Measurements from ENCODE around the gene MPZL1. TPM values are rescaled to one million over a fixed set of nuclear protein-coding genes. Genes with fewer than 3 reads are reported as not detected.

MPZL1 gene
- total RNA-seq, 1 experiment from 2014 or later, result 24.9 TPM

DNA sequence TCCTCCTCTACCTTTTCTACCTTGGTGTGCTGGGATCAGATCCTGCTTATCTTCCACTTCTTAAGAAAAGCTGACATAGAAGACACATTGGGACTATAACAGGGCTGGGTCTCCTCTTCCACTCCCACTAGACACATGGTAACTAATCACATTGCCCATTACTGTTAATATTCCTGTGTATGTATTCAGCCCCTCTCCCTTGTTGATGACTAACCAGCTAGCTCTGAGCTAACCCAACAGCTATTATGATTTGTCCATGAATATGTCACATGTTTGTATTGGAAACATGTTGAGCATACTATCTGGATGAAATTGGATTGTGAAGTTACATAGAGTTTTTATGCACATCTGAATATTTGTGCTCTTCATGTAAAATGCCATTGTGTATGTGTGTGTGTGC lies 52.9 kb downstream of the MPZL1 start:
- no peak overlapping the region for H3K4me2 ChIP-seq (ENCODE audit: low read depth, low read length, poor library complexity, severe bottlenecking)
- H2AFZ ChIP-seq (ENCODE audit: low read length), result no peak overlapping the region
- no peaks in the 10 kb centered on the region; the same call in 1 of the 2 replicates for H3K36me3 ChIP-seq (ENCODE audit: insufficient read depth, low read length)
- H3K4me1 ChIP-seq (ENCODE audit: low read length), result no peaks in the 10 kb centered on the region
- H3K79me2 ChIP-seq (ENCODE audit: low read length), result no peaks in the 10 kb centered on the region
- H4K20me1 ChIP-seq (ENCODE audit: insufficient read depth, low read depth, low read length), result no peaks in the 10 kb centered on the region
- H3K4me3 ChIP-seq (ENCODE audit: low read length), result no peak overlapping the region
- H3K27ac ChIP-seq (ENCODE audit: low read length), result no peak overlapping the region
- H3K27me3 ChIP-seq (ENCODE audit: low read length), result no peaks in the 10 kb centered on the region
- no peaks in the 10 kb centered on the region for H3K9me2 ChIP-seq (replicated peaks; ENCODE audit: insufficient read depth, low read length)
- H3K9me3 ChIP-seq (ENCODE audit: low read length), result no peaks in the 10 kb centered on the region
- no peak for DNase-seq
- H3K9ac ChIP-seq (ENCODE audit: low read length), result no peak overlapping the region

DNA sequence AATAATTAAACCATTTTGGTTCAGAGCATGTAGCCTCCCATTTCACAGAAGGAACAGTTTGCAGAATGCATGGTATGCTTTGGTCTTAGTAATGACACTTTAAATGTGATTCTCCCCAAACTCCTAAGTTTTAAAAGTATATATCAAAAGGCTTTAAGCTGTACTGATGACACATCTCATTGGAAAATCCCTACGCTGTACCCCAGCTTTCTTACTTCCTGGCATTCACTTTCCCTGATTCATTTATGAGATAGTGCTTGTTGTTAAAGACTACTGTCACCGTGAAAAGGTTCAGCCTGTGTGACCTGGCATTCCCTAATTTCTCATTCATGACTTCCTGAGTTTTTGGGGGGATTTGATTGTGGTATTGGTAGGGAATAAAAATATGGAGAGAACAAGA lies 53.4 kb downstream of the MPZL1 start:
- H3K4me2 ChIP-seq (ENCODE audit: low read depth, low read length, poor library complexity, severe bottlenecking), result no peak overlapping the region
- H4K20me1 ChIP-seq (ENCODE audit: insufficient read depth, low read depth, low read length), result no peaks in the 10 kb centered on the region
- H3K4me3 ChIP-seq (ENCODE audit: low read length), result no peak overlapping the region
- no peaks in the 10 kb centered on the region for H3K27me3 ChIP-seq (ENCODE audit: low read length)
- H3K9ac ChIP-seq (ENCODE audit: low read length), result no peak overlapping the region
- H3K4me1 ChIP-seq (ENCODE audit: low read length), result no peaks in the 10 kb centered on the region
- no peaks in the 10 kb centered on the region for H3K9me3 ChIP-seq (ENCODE audit: low read length)
- DNase-seq, result no peak
- no peak overlapping the region for H3K27ac ChIP-seq (ENCODE audit: low read length)
- H2AFZ ChIP-seq (ENCODE audit: low read length), result no peak overlapping the region
- no peaks in the 10 kb centered on the region for H3K9me2 ChIP-seq (replicated peaks; ENCODE audit: insufficient read depth, low read length)
- no peaks in the 10 kb centered on the region for H3K79me2 ChIP-seq (ENCODE audit: low read length)
- H3K36me3 ChIP-seq (ENCODE audit: insufficient read depth, low read length), result no peaks in the 10 kb centered on the region; the same call in 1 of the 2 replicates

GRCh38 chr1:167776151-167776550 lies 54.4 kb downstream of the MPZL1 start:
- Histone ChIP-seq H3K79me2 (ENCODE audit: low read length) (no peaks in the 10 kb centered on the region), H3K9ac (ENCODE audit: low read length) (no peak overlapping the region), H3K36me3 (ENCODE audit: insufficient read depth, low read length) (no peaks in the 10 kb centered on the region; the same call in 1 of the 2 replicates), H4K20me1 (ENCODE audit: insufficient read depth, low read depth, low read length) (no peaks in the 10 kb centered on the region), H3K9me2 (replicated peaks; ENCODE audit: insufficient read depth, low read length) (no peaks in the 10 kb centered on the region), H2AFZ (ENCODE audit: low read length) (no peak overlapping the region), H3K27ac (ENCODE audit: low read length) (no peak overlapping the region), H3K9me3 (ENCODE audit: low read length) (no peaks in the 10 kb centered on the region), H3K4me2 (ENCODE audit: low read depth, low read length, poor library complexity, severe bottlenecking) (no peak overlapping the region), H3K27me3 (ENCODE audit: low read length) (no peaks in the 10 kb centered on the region), H3K4me1 (ENCODE audit: low read length) (no peaks in the 10 kb centered on the region), H3K4me3 (ENCODE audit: low read length) (no peak overlapping the region)
- no peak for DNase-seq

DNA sequence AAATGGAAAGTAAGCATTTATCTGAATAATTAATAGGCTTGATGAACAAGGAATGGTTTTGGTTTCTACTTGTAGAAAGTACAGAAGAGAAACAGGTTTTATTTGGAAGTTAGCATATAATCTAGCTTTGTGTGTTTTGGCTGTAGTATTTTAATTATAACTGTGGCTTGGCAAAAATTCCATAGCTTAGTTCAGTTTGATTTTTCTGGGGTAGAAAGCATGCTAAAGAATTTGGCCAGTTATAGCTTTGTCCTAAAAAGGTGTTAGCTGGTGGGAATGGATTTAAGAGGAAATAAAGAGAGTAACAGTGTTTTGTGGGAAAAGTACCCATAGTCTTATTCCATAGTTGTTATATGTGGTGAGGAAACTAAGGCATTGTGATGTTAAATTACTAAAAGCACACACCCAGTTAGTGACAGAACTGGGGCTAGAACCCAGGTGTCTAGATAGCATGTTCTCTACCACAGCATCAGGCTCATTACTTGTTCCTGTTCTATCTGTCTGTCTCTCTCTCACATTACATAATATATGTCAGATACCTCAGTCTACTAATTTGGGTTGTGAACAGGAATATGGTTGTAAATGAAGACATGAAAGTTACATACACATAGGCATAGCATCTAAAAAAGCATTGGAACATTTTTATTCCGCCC lies 55.0 kb downstream of the MPZL1 start:
- no peak for DNase-seq
- no peaks in the 10 kb centered on the region for H3K27me3 ChIP-seq (ENCODE audit: low read length)
- no peak overlapping the region for H3K4me3 ChIP-seq (ENCODE audit: low read length)
- no peak overlapping the region for H3K27ac ChIP-seq (ENCODE audit: low read length)
- no peak overlapping the region for H3K4me2 ChIP-seq (ENCODE audit: low read depth, low read length, poor library complexity, severe bottlenecking)
- no peak overlapping the region for H3K9ac ChIP-seq (ENCODE audit: low read length)
- no peaks in the 10 kb centered on the region for H3K9me2 ChIP-seq (replicated peaks; ENCODE audit: insufficient read depth, low read length)
- H3K79me2 ChIP-seq (ENCODE audit: low read length), result no peaks in the 10 kb centered on the region
- no peaks in the 10 kb centered on the region for H3K9me3 ChIP-seq (ENCODE audit: low read length)
- H3K4me1 ChIP-seq (ENCODE audit: low read length), result no peaks in the 10 kb centered on the region
- H4K20me1 ChIP-seq (ENCODE audit: insufficient read depth, low read depth, low read length), result no peaks in the 10 kb centered on the region
- H2AFZ ChIP-seq (ENCODE audit: low read length), result no peak overlapping the region
- no peaks in the 10 kb centered on the region; the same call in 1 of the 2 replicates for H3K36me3 ChIP-seq (ENCODE audit: insufficient read depth, low read length)

- H3K27me3 ChIP-seq (ENCODE audit: low read length), result no peaks in the 10 kb centered on the region
- no peaks in the 10 kb centered on the region; the same call in 1 of the 2 replicates for H3K36me3 ChIP-seq (ENCODE audit: insufficient read depth, low read length)
- no peak overlapping the region for H3K4me3 ChIP-seq (ENCODE audit: low read length)
- H2AFZ ChIP-seq (ENCODE audit: low read length), result no peak overlapping the region
- no peaks in the 10 kb centered on the region for H4K20me1 ChIP-seq (ENCODE audit: insufficient read depth, low read depth, low read length)
- no peaks in the 10 kb centered on the region for H3K9me2 ChIP-seq (replicated peaks; ENCODE audit: insufficient read depth, low read length)
- H3K4me2 ChIP-seq (ENCODE audit: low read depth, low read length, poor library complexity, severe bottlenecking), result no peak overlapping the region
- H3K4me1 ChIP-seq (ENCODE audit: low read length), result no peaks in the 10 kb centered on the region
- no peaks in the 10 kb centered on the region for H3K9me3 ChIP-seq (ENCODE audit: low read length)
- H3K27ac ChIP-seq (ENCODE audit: low read length), result no peak overlapping the region
- H3K9ac ChIP-seq (ENCODE audit: low read length), result no peak overlapping the region
- H3K79me2 ChIP-seq (ENCODE audit: low read length), result no peaks in the 10 kb centered on the region
- DNase-seq, result no peak
These were observed 55.5 kb downstream of the MPZL1 start for GRCh38 chr1:167777269-167777650.

DNA sequence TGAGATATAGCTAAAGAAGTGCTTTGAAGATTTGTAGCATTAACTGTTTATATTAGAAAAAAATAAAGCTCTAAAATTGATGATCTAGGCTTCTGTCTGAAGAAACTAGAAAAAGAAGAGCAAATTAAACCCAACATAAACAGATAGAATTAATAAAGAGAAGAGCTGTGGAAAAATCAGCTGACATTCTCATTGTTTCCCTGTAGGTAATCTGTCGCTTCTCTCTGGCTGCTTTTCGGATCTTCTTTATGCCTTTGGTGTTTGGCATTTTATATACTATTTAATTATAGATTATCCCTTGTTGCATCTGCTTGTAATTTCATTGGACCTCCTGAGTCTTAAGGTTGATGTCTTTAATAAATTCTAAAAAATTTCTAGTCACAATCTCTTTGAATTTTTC lies 59.8 kb downstream of the MPZL1 start:
- no peaks in the 10 kb centered on the region for H4K20me1 ChIP-seq (ENCODE audit: insufficient read depth, low read depth, low read length)
- no peak overlapping the region for H3K9ac ChIP-seq (ENCODE audit: low read length)
- H3K4me3 ChIP-seq (ENCODE audit: low read length), result no peak overlapping the region
- no peaks in the 10 kb centered on the region for H3K9me2 ChIP-seq (replicated peaks; ENCODE audit: insufficient read depth, low read length)
- H3K9me3 ChIP-seq (ENCODE audit: low read length), result no peaks in the 10 kb centered on the region
- H3K79me2 ChIP-seq (ENCODE audit: low read length), result no peaks in the 10 kb centered on the region
- H3K4me2 ChIP-seq (ENCODE audit: low read depth, low read length, poor library complexity, severe bottlenecking), result no peak overlapping the region
- no peak overlapping the region for H3K27ac ChIP-seq (ENCODE audit: low read length)
- no peak for DNase-seq
- H2AFZ ChIP-seq (ENCODE audit: low read length), result no peak overlapping the region
- H3K36me3 ChIP-seq (ENCODE audit: insufficient read depth, low read length), result no peaks in the 10 kb centered on the region; the same call in 1 of the 2 replicates
- H3K4me1 ChIP-seq (ENCODE audit: low read length), result no peaks in the 10 kb centered on the region
- H3K27me3 ChIP-seq (ENCODE audit: low read length), result no peaks in the 10 kb centered on the region

DNA sequence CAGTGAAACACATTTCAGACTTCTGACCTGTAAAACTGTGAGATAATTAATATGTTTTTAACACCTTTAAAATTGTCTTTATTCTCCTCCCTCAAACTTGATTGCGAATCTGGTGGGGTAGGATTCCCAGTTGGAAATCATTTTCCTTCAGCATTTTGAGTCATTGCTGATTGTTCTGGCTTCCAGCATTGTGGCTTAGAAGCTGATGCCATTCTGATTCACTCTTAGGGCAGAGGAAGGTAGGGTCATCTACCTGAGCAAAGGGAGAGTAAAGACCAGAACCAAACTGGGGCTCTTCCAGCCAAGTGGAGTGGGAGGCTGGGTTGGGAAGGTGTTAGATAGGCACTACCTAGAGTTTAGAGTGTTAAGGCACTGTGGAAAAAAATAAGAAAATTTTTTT lies 61.2 kb downstream of the MPZL1 start:
- no peak for DNase-seq
- no peaks in the 10 kb centered on the region for H3K9me3 ChIP-seq (ENCODE audit: low read length)
- no peak overlapping the region for H3K9ac ChIP-seq (ENCODE audit: low read length)

GRCh38 chr1:167784876-167785550 lies 63.2 kb downstream of the MPZL1 start:
- Histone ChIP-seq H2AFZ (ENCODE audit: low read length) (no peak overlapping the region), H3K9me3 (ENCODE audit: low read length) (no peaks in the 10 kb centered on the region), H3K4me3 (ENCODE audit: low read length) (no peak overlapping the region), H3K4me2 (ENCODE audit: low read depth, low read length, poor library complexity, severe bottlenecking) (no peak overlapping the region), H3K36me3 (ENCODE audit: insufficient read depth, low read length) (no peaks in the 10 kb centered on the region), H3K27ac (ENCODE audit: low read length) (no peak overlapping the region), H4K20me1 (ENCODE audit: insufficient read depth, low read depth, low read length) (no peaks in the 10 kb centered on the region), H3K9me2 (replicated peaks; ENCODE audit: insufficient read depth, low read length) (no peaks in the 10 kb centered on the region), H3K9ac (ENCODE audit: low read length) (no peak overlapping the region), H3K4me1 (ENCODE audit: low read length) (no peaks in the 10 kb centered on the region), H3K79me2 (ENCODE audit: low read length) (no peaks in the 10 kb centered on the region), H3K27me3 (ENCODE audit: low read length) (no peaks in the 10 kb centered on the region)
- DNase-seq, result no peak

More for the DNA sequence above, 61.2 kb downstream of the MPZL1 start:
- Histone ChIP-seq H3K27ac (ENCODE audit: low read length) (no peak overlapping the region), H2AFZ (ENCODE audit: low read length) (no peak overlapping the region), H3K9me2 (replicated peaks; ENCODE audit: insufficient read depth, low read length) (no peaks in the 10 kb centered on the region), H3K4me1 (ENCODE audit: low read length) (no peaks in the 10 kb centered on the region), H3K79me2 (ENCODE audit: low read length) (no peaks in the 10 kb centered on the region), H3K4me2 (ENCODE audit: low read depth, low read length, poor library complexity, severe bottlenecking) (no peak overlapping the region), H4K20me1 (ENCODE audit: insufficient read depth, low read depth, low read length) (no peaks in the 10 kb centered on the region), H3K4me3 (ENCODE audit: low read length) (no peak overlapping the region), H3K36me3 (ENCODE audit: insufficient read depth, low read length) (no peaks in the 10 kb centered on the region), H3K27me3 (ENCODE audit: low read length) (no peaks in the 10 kb centered on the region)
